ENCODE results near the gene EEF1E1. TPM values are rescaled to one million over a fixed set of nuclear protein-coding genes. Genes with fewer than 3 reads are reported as not detected.
A peak's percentile ranks its signal among the peaks of the same experiment; 100 is the strongest.
"Not testable (repeated sequence)": the region's sequence is repeated elsewhere in the genome, so short reads cannot be mapped to it uniquely, and the experiment has no call there.

Gene EEF1E1
- total RNA-seq, 3 donors from 2014 or later = 88.6 to 104 (median 96.8) TPM

- Mint-ChIP-seq H3K4me3 (peak within 1 kb of the TSS; percentile 95), H3K4me1 (ENCODE audit: low read depth) (peaks cover 25% of the 10 kb centered on the region), H3K36me3 (ENCODE audit: insufficient read depth) (peaks cover 11% of the 10 kb centered on the region), H3K27me3 (ENCODE audit: low read depth) (no peaks in the 10 kb centered on the region), H3K9me3 (no peaks in the 10 kb centered on the region)
- DNase-seq (peak; percentile 95), ATAC-seq (peak; percentile 90 to 93)
These were observed 38.3 kb downstream of the EEF1E1 start, which contains the start of gene BLOC1S5 for GRCh38 chr6:8063761-8064637. BLOC1S5 (minus strand) TSS chr6:8064389; CDS start chr6:8064376, 13 bp downstream.

- DNase-seq (no peak), ATAC-seq (no peak)
- Mint-ChIP-seq H3K4me3 (no peak overlapping the region), H3K9me3 (no peaks in the 10 kb centered on the region), H3K36me3 (ENCODE audit: insufficient read depth) (peaks cover 18% of the 10 kb centered on the region), H3K27me3 (ENCODE audit: low read depth) (no peaks in the 10 kb centered on the region), H3K4me1 (ENCODE audit: low read depth) (peaks cover 25% of the 10 kb centered on the region)
These were observed 40.6 kb downstream of the EEF1E1 start for GRCh38 chr6:8061736-8062135.

- DNase-seq (no peak), ATAC-seq (no peak)
- peaks cover 17% of the 10 kb centered on the region for H3K36me3 Mint-ChIP-seq (ENCODE audit: insufficient read depth)
- no peak overlapping the region for H3K4me3 Mint-ChIP-seq
- H3K27me3 Mint-ChIP-seq (ENCODE audit: low read depth) = no peaks in the 10 kb centered on the region
- no peaks in the 10 kb centered on the region for H3K9me3 Mint-ChIP-seq
- peaks cover 18% of the 10 kb centered on the region for H3K4me1 Mint-ChIP-seq (ENCODE audit: low read depth)
These were observed 42.0 kb downstream of the EEF1E1 start for GRCh38 chr6:8060346-8060745.

GRCh38 chr6:8059129-8059528 is 43.2 kb downstream of the EEF1E1 start:
- Mint-ChIP-seq H3K4me1 (ENCODE audit: low read depth) (peaks cover 8% of the 10 kb centered on the region), H3K36me3 (ENCODE audit: insufficient read depth) (peaks cover 17% of the 10 kb centered on the region), H3K27me3 (ENCODE audit: low read depth) (no peaks in the 10 kb centered on the region), H3K4me3 (no peak overlapping the region), H3K9me3 (no peaks in the 10 kb centered on the region)
- ATAC-seq (no peak), DNase-seq (no peak)

- H3K36me3 Mint-ChIP-seq (ENCODE audit: insufficient read depth) = peaks cover 24% of the 10 kb centered on the region
- no peaks in the 10 kb centered on the region for H3K9me3 Mint-ChIP-seq
- no peak for ATAC-seq
- no peak overlapping the region for H3K4me3 Mint-ChIP-seq
- DNase-seq = no peak
- no peaks in the 10 kb centered on the region for H3K27me3 Mint-ChIP-seq (ENCODE audit: low read depth)
- H3K4me1 Mint-ChIP-seq (ENCODE audit: low read depth) = peaks cover 5% of the 10 kb centered on the region
These were observed 44.6 kb downstream of the EEF1E1 start for GRCh38 chr6:8057793-8058192.

GRCh38 chr6:8057263-8057662 is 45.1 kb downstream of the EEF1E1 start:
- peaks cover 2% of the 10 kb centered on the region for H3K4me1 Mint-ChIP-seq (ENCODE audit: low read depth)
- no peaks in the 10 kb centered on the region for H3K27me3 Mint-ChIP-seq (ENCODE audit: low read depth)
- ATAC-seq = no peak

GRCh38 chr6:8054276-8054675 is 48.1 kb downstream of the EEF1E1 start:
- Mint-ChIP-seq H3K9me3 (no peaks in the 10 kb centered on the region), H3K36me3 (ENCODE audit: insufficient read depth) (peaks cover 27% of the 10 kb centered on the region), H3K27me3 (ENCODE audit: low read depth) (no peaks in the 10 kb centered on the region), H3K4me1 (ENCODE audit: low read depth) (peaks cover 2% of the 10 kb centered on the region), H3K4me3 (no peak overlapping the region)
- DNase-seq (no peak), ATAC-seq (no peak)

More at GRCh38 chr6:8057263-8057662, 45.1 kb downstream of the EEF1E1 start:
- Mint-ChIP-seq H3K36me3 (ENCODE audit: insufficient read depth) (peaks cover 25% of the 10 kb centered on the region), H3K9me3 (no peaks in the 10 kb centered on the region), H3K4me3 (no peak overlapping the region)
- no peak for DNase-seq

GRCh38 chr6:8047541-8048292 is 54.6 kb downstream of the EEF1E1 start:
- H3K27me3 Mint-ChIP-seq (ENCODE audit: low read depth) = no peaks in the 10 kb centered on the region
- no peak for ATAC-seq
- H3K4me1 Mint-ChIP-seq (ENCODE audit: low read depth) = peaks cover 1% of the 10 kb centered on the region
- H3K36me3 Mint-ChIP-seq (ENCODE audit: insufficient read depth) = peaks cover 46% of the 10 kb centered on the region
- no peaks in the 10 kb centered on the region for H3K9me3 Mint-ChIP-seq
- no peak overlapping the region for H3K4me3 Mint-ChIP-seq
- DNase-seq = no peak

- not testable (repeated sequence) for DNase-seq; ATAC-seq; H3K4me1 Mint-ChIP-seq (ENCODE audit: low read depth); H3K4me3 Mint-ChIP-seq; H3K27me3 Mint-ChIP-seq (ENCODE audit: low read depth); H3K9me3 Mint-ChIP-seq
- H3K36me3 Mint-ChIP-seq (ENCODE audit: insufficient read depth) = peaks cover 40% of the 10 kb centered on the region
These were observed 56.6 kb downstream of the EEF1E1 start for GRCh38 chr6:8045769-8046168.

GRCh38 chr6:8043221-8043620 is 59.1 kb downstream of the EEF1E1 start:
- Mint-ChIP-seq H3K9me3 (peaks cover 6% of the 10 kb centered on the region), H3K36me3 (ENCODE audit: insufficient read depth) (peaks cover 52% of the 10 kb centered on the region), H3K27me3 (ENCODE audit: low read depth) (no peaks in the 10 kb centered on the region), H3K4me1 (ENCODE audit: low read depth) (peaks cover 1% of the 10 kb centered on the region), H3K4me3 (no peak overlapping the region)
- DNase-seq = no peak
- no peak for ATAC-seq

GRCh38 chr6:8041913-8042583 is 60.3 kb downstream of the EEF1E1 start:
- ATAC-seq = no peak
- H3K36me3 Mint-ChIP-seq (ENCODE audit: insufficient read depth) = peaks cover 48% of the 10 kb centered on the region
- H3K4me1 Mint-ChIP-seq (ENCODE audit: low read depth) = peaks cover 8% of the 10 kb centered on the region
- DNase-seq = no peak
- H3K27me3 Mint-ChIP-seq (ENCODE audit: low read depth) = no peaks in the 10 kb centered on the region
- peaks cover 6% of the 10 kb centered on the region for H3K9me3 Mint-ChIP-seq
- H3K4me3 Mint-ChIP-seq = no peak overlapping the region

- Mint-ChIP-seq H3K4me1 (ENCODE audit: low read depth) (peaks cover 48% of the 10 kb centered on the region), H3K36me3 (ENCODE audit: insufficient read depth) (peaks cover 35% of the 10 kb centered on the region)
- not testable (repeated sequence) for ATAC-seq; H3K9me3 Mint-ChIP-seq; H3K4me3 Mint-ChIP-seq; H3K27me3 Mint-ChIP-seq (ENCODE audit: low read depth); DNase-seq
These were observed 68.2 kb downstream of the EEF1E1 start for GRCh38 chr6:8034107-8034506.

- Mint-ChIP-seq H3K27me3 (ENCODE audit: low read depth) (no peaks in the 10 kb centered on the region), H3K4me1 (ENCODE audit: low read depth) (peaks cover 42% of the 10 kb centered on the region), H3K9me3 (no peaks in the 10 kb centered on the region), H3K4me3 (no peak overlapping the region), H3K36me3 (ENCODE audit: insufficient read depth) (peaks cover 24% of the 10 kb centered on the region)
- no peak for DNase-seq
- no peak for ATAC-seq
These were observed 71.4 kb downstream of the EEF1E1 start for GRCh38 chr6:8030920-8031319.
